ENCODE results near the gene ESYT1. TPM values are rescaled to one million over a fixed set of nuclear protein-coding genes. Genes with fewer than 3 reads are reported as not detected.

Gene ESYT1
- total and polyA plus RNA-seq, 9 of the 15 experiments (the other 6 are each of a cell fraction or from before 2014, with no cell fraction given): 132 to 420 (median 164) TPM

- TF ChIP-seq RNF219 (CRISPR knock-in tag; IDR thresholded peaks at IDR 0.05) (no peak), YY1 (IDR thresholded peaks at IDR 0.05; ENCODE audit: borderline replicate concordance in 1 of 3, control insufficient read depth in 1 of 3, extremely low read depth in 1 of 3, insufficient read depth in 3 of 3, insufficient read length in 1 of 3, insufficient replicate concordance in 2 of 3, low read depth in 1 of 3, low read length in 2 of 3) (no peak), ZFX (CRISPR knock-in tag; IDR thresholded peaks at IDR 0.05) (0 out of 2 replicates have a peak, but pooled peaks have one; percentile 12), KDM4B (IDR thresholded peaks at IDR 0.05; ENCODE audit: borderline replicate concordance in 2 of 2, low read depth in 1 of 2) (no peak), ZNF695 (CRISPR knock-in tag; IDR thresholded peaks at IDR 0.05) (no peak), E4F1 (CRISPR knock-in tag; IDR thresholded peaks at IDR 0.05; ENCODE audit: borderline replicate concordance) (no peak), ELF4 (CRISPR knock-in tag; IDR thresholded peaks at IDR 0.05) (no peak), LARP7 (IDR thresholded peaks at IDR 0.05) (no peak; the same call in 1 of the 2 replicates), ZBTB9 (CRISPR knock-in tag; IDR thresholded peaks at IDR 0.05) (no peak), ZNF197 (CRISPR knock-in tag; IDR thresholded peaks at IDR 0.05; ENCODE audit: low read depth) (no peak), ZNF511 (CRISPR knock-in tag; IDR thresholded peaks at IDR 0.05) (no peak), MAFK (IDR thresholded peaks at IDR 0.05; ENCODE audit: low read length) (no peak), FOS (IDR thresholded peaks at IDR 0.05; ENCODE audit: extremely low read depth, insufficient read length) (no peak), ZNF77 (CRISPR knock-in tag; IDR thresholded peaks at IDR 0.05) (no peak), HNRNPK (IDR thresholded peaks at IDR 0.05; ENCODE audit: low read depth, low read length, poor library complexity, severe bottlenecking) (no peak), ZNF561 (CRISPR knock-in tag; conservative IDR thresholded peaks at IDR 0.05) (no peak), TRIM25 (IDR thresholded peaks at IDR 0.05; ENCODE audit: borderline replicate concordance) (no peak), KDM2B (CRISPR knock-in tag; IDR thresholded peaks at IDR 0.05) (no peak), ZC3H8 (IDR thresholded peaks at IDR 0.05) (no peak), POU5F1 (IDR thresholded peaks at IDR 0.05; ENCODE audit: borderline replicate concordance, low read depth, low read length, partially characterized antibody) (no peak)
Observed at GRCh38 chr12:56126732-56127239, 1.3 kb upstream of the ESYT1 start (continued).

All from K562 (cell line).